ENCODE measurements around the gene USP31.

GRCh38 chr16:23158114-23158513 lies 8.9 kb upstream of the USP31 start:
- TF ChIP-seq CTCF (IDR thresholded peaks at IDR 0.05; ENCODE audit: poor library complexity) (no peak), EZH2 (IDR thresholded peaks at IDR 0.05; ENCODE audit: borderline replicate concordance) (no peak), EZH2phosphoT487 (IDR thresholded peaks at IDR 0.05; ENCODE audit: low read depth, severe bottlenecking, unreplicated experiment) (no peak)

Measured in hepatocyte (in vitro differentiated cells).